ENCODE data around the gene NUDT17. TPM values are rescaled to one million over a fixed set of nuclear protein-coding genes. Genes with fewer than 3 reads are reported as not detected.

The NUDT17 gene
- total and polyA plus RNA-seq, 2 of the 8 experiments (the other 6 are each of a cell fraction or from before 2014, with no cell fraction given) = 2.7 to 4.1 TPM

DNA sequence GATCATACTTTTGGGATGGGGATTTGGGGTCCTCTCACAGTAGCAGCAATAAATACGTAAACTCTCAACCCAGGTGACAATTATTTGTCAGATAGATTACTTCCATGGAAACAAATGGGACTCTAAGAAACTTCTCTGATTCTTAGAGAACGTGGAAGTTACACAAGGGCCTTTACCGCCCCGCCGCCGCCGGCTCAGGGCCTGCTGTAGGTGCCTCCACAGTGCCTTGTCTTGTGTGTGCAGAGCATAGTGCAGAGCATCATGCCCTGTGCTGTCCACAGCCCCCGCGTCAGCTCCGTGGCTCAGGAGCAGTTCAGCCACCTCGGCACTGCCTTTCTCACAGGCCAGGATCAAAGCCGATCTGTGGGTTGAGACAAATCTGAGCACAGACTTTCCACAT lies 29.2 kb downstream of the NUDT17 start (continued):
- no peak for TF ChIP-seq CHD7 (IDR thresholded peaks at IDR 0.05; ENCODE audit: insufficient replicate concordance, low read length)
- TF ChIP-seq HDAC6 (IDR thresholded peaks at IDR 0.05; ENCODE audit: low read depth, low read length) = no peak
- TF ChIP-seq, protein P1, sequence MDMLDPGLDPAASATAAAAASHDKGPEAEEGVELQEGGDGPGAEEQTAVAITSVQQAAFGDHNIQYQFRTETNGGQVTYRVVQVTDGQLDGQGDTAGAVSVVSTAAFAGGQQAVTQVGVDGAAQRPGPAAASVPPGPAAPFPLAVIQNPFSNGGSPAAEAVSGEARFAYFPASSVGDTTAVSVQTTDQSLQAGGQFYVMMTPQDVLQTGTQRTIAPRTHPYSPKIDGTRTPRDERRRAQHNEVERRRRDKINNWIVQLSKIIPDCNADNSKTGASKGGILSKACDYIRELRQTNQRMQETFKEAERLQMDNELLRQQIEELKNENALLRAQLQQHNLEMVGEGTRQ (IDR thresholded peaks at IDR 0.05; ENCODE audit: low read length) = no peak
- no peak for TF ChIP-seq YY1 (IDR thresholded peaks at IDR 0.05; ENCODE audit: low read depth, low read length)
- TF ChIP-seq CHD2 (IDR thresholded peaks at IDR 0.05; ENCODE audit: low read length) = no peak
- no peak for TF ChIP-seq CHD1 (IDR thresholded peaks at IDR 0.05; ENCODE audit: low read depth, low read length)
- TF ChIP-seq JUN (IDR thresholded peaks at IDR 0.05; ENCODE audit: low read depth, low read length) = no peak
- no peak for TF ChIP-seq SIX5 (IDR thresholded peaks at IDR 0.05; ENCODE audit: low read depth, low read length)
- no peak for TF ChIP-seq TBP (IDR thresholded peaks at IDR 0.05; ENCODE audit: low read depth, low read length)
- TF ChIP-seq SP1 (IDR thresholded peaks at IDR 0.05; ENCODE audit: low read depth, low read length) = no peak
